ENCODE measurements around the gene EPSTI1.
"Not testable (repeated sequence)": the region's sequence is repeated elsewhere in the genome, so short reads cannot be mapped to it uniquely, and the experiment has no call there.

The EPSTI1 gene

DNA sequence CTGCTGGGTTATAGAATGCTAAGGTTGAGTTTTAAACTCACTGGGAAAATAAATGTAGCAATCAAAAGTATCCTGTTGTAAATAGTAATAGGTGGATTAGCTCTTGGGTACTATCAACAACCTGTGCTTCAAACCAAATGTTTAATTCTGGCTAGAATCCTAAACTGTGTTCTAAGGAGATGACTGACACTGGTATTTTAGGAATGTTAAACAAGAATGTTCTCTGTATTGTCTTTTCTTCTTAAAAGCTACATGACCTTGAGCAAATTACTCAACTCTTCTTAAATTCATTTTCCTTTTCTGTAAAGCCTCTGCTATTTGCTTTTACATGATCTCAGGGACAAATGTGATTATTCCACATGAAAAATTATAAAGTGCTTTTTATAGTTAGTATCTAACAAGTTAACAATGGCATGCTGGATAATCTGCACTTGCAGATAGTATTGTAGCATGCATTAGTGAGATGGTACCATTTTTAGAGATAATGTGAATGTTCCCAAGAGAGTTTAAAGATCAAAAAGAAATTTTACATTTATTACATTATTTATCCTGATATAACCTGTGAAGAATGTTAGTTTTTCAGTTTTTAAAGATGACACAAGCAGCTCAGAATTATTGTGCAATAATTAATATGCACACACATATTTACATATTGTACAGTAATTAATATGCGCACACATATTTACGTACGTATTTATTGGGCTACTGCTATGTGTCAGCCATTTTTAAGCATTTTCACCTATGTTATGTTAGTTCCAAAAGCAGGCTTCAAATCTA is 13.6 kb upstream of the EPSTI1 start:
- DNase-seq (ENCODE audit: low spot score) = no peak

DNA sequence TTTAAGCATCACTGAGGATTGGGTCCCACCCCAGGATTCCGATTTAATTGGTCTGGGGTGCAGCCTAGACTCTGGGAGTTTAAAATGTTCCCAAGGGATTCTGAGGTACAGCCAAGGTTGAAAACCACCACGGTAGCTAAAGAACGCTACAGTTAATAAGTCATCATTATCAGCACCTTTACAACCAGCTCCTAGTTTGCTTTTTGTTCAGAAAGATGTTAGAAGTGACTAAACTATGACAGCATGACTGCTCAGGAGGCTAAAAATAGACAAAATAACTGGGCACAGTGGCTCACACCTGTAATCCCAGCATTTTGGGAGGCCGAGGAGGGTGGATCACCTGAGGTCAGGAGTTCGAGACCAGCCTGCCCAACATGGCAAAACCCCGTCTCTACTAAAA is 11.7 kb upstream of the EPSTI1 start:
- no peak for DNase-seq (ENCODE audit: low spot score)

DNA sequence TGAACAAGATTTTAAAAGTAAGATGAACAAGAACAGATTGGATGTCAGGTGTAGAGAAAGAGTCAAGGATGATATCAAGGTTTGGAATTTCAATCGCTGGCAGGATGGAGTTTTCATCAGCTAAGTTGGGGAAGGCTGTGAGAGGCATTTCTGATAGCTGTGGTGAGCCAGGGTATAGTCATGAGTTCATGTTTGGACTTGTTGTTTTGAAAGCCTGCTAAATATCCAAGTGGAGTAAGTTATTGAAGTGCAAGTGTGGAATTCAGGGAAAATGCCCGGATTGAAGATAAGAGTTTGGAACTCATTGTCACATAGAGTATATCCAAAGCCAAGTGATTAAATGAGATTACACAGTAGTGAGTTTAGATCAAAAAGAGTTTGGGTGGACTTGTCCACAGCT is 11.0 kb upstream of the EPSTI1 start:
- no peak for DNase-seq (ENCODE audit: low spot score)

DNA sequence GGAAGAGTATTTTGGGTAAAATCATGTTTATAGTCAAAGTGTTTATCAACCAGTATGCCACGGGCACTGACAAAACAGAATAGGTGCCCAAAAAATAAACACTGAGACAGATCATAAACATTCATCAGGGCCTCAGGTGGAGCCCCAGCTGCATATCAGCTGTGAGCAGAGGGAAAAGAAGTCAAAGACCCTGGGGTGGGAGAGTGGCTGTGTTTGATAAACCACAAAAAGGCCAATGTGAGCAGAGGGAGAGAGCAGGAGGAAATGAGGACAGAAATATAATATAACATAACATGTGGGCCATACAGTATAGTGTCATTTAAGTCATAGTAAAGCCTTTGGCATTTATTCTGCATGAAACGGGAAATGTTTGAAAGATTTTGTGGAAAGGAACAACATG is 10.0 kb upstream of the EPSTI1 start:
- DNase-seq (ENCODE audit: low spot score) = no peak

DNA sequence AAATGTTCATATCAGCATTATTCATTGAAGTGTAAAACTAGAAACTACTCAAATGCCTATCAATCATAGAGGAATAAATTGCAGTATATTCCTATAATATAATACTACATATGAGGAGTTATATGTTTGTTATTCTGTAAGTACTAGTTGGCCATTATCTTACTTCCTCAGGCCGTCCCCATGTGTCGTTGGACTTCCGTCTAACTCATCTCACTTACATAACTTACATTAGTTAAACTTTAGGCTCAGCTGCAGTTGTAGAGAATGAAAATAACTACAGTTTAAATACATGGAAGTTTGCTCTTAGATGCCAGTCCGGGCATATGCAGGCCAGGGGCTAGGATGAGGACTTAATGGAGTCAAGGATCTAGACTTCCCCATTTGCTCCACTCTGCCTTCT is 8.6 kb upstream of the EPSTI1 start:
- DNase-seq (ENCODE audit: low spot score) = no peak

DNA sequence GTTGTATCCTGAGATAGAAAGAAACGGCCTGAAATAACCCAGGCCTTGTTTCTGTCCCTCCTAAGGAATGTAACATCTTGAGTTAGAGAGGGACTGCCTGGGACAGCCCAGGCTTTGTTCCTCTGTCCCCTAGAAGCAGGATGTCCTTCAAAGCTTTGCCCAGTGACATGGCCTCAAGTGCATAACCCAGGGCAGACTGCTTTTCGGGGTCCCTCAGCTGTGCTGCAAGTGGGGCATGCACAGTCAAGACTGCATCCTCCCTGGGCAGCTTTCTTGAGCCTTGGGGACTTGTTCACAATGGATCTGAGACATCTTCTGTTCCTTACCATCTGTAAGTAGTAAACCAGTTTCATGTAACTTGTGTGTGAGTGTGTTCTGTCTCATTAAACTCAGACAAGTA is 7.5 kb upstream of the EPSTI1 start:
- DNase-seq (ENCODE audit: low spot score) = no peak

DNA sequence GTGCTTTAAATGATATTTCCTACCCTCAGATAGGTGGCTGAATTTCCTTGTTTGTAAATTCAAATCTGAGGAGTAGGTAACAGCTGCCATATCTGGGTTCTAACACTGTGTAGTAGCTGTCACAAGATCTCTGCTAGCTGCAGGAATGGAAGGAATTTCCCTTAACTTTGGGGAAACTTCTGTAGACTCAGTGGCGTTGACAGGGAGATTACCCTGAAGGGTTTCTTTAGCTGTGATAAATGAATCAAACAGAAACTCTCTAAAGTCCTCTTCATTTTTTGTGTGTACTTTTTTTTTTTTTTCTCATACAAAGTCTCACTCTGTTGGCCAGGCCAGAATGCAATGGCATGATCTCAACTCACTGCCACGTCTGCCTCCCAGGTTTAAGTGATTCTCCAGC is 5.3 kb upstream of the EPSTI1 start:
- no peak for DNase-seq (ENCODE audit: low spot score)

DNA sequence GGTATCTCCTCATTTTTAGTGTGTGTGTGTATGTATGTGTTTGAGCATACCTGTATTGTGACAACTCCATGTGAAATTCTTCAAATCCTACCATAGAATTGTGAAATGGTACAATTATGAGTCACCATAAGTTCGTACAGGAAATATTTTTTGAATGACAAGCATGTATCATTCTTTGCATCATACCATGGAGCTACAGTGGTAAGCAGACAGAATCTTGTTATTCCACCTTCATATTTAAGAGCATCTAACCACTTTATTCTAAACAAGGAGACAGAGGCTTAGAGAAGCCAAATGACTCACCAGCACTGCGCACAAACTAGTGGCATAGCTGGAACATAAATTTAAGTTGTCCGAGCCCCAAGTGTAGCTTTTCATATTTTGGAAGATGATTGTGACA is 4.5 kb upstream of the EPSTI1 start:
- peak; percentile 50 for DNase-seq (ENCODE audit: low spot score)

DNA sequence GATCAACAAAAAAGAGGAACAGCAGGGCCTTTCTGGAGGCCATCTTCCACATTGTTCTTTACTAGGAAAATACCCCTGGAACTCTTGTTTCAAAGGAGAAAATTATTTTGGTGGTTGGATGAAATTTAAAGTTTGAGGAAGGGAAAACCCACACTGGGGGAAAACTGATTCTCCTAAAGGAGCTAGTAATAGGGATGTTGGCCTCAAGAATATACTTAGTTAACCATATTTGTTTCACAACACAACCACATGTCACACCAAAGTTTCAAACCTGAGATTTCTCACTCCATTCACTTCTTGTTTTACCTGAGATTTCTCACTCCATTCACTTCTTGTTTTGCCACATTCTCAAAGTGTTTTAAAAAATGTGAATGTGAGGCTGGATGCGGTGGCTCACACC is 2.8 kb upstream of the EPSTI1 start:
- no peak for DNase-seq (ENCODE audit: low spot score)

DNA sequence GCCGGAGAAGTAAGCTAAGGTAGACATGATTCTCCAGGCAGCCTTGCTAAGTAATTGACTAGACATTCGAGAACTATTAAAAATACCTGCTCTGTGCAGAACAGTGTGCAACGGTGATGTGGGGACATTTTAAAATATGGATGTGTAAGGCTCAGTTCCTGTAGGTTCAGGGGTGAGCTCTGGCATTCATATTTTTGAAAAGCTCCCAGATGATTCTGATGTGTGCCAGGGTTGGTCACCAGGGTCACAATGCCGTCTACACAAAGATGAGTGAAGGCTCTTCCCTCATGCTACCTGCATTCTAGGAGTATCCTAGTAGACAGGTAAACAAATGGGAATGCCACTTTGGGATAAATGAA is 702 bp upstream of the EPSTI1 start:
- no peak for DNase-seq (ENCODE audit: low spot score)

DNA sequence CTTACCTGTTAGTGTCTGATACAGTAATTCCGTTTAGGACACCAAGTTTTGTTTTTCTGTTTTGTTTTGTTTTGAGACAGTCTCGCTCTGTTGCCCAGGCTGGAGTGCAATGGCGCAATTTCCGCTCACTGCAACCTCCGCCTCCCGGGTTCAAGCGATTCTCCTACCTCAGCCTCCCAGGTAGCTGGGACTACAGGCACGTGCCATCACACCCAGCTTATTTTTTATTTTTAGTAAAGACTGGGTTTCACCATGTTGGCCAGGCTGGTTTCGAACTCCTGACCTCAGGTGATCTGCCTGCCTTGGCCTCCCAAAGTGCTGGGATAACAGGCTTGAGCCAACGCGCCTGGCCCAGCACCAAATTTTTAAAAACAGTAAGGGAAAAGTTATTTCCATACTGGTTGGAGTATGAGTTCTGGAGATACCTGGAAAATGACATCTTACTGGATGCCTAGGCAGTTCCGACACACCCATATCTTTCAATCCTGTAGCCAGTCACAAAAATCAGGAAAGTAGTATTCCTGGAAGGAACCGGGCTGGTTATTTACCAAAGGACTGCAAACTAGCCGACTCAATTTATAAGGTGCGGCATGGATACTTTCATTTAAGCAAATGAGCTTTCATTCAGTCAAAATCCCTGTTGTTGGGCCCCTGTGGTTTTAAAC is 676 bp downstream of the EPSTI1 start:
- not testable (repeated sequence) for DNase-seq (ENCODE audit: low spot score)

DNA sequence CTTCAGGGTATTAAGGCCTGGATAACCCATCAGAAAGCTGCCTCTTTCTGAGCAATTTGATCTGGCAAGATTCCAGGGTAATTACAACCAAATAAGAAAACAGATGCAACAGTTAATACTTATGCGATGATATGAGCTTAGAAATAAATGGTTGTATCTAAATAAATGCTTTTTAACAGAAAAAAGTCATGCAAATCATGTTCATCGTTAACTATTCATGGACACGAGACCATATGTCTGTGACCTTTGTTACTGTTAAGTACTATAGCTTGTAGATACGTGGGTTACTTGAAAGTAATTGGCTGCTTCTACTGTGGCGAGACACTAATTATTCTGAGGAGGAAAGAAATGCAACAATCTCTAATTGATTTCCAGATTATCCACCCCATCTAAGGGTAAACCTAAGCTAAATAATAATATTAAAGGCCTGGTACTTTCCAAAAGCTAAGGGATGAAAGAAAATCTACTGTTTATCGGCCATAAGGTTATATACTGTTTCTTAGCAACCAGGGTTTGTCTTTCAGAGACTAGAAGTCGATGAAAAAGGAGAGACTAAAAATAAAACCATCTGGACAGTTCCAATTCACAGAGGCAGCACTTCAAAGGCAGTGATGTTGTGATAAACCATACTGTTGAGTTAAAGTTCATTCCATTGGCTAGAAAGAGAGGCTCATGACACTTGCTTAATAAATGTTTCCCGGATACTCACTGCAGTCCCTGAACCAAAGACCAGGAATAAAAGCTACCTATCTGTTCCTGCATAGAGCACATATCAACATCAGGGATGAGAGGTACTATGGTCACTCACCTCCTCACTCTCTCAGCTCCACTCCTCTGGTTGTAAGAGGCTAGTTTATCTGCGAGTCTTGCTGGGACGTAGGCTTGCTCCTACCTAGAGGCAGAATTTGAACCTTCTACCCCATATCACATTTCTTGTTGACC is 1.5 kb downstream of the EPSTI1 start:
- peak; percentile 16 for DNase-seq (ENCODE audit: low spot score)

DNA sequence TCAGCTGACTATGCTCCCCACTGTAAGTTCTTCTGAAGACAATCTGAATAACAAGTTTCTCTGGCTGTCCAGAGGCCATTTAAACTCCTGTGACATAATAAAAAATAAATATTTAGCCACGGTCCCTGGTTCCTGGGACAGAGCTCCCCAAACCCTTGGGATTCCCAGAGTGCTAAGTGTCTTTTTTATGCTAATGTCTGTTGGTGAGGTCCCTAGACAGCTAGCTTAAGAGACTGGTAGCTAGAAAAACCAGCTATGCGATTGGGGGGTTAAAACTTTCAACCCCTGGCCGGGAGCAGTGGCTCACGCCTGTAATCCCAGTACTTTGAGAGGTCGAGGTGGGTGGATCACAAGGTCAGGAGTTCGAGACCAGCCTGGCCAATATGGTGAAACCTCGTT is 5.9 kb downstream of the EPSTI1 start:
- no peak for DNase-seq (ENCODE audit: low spot score)

DNA sequence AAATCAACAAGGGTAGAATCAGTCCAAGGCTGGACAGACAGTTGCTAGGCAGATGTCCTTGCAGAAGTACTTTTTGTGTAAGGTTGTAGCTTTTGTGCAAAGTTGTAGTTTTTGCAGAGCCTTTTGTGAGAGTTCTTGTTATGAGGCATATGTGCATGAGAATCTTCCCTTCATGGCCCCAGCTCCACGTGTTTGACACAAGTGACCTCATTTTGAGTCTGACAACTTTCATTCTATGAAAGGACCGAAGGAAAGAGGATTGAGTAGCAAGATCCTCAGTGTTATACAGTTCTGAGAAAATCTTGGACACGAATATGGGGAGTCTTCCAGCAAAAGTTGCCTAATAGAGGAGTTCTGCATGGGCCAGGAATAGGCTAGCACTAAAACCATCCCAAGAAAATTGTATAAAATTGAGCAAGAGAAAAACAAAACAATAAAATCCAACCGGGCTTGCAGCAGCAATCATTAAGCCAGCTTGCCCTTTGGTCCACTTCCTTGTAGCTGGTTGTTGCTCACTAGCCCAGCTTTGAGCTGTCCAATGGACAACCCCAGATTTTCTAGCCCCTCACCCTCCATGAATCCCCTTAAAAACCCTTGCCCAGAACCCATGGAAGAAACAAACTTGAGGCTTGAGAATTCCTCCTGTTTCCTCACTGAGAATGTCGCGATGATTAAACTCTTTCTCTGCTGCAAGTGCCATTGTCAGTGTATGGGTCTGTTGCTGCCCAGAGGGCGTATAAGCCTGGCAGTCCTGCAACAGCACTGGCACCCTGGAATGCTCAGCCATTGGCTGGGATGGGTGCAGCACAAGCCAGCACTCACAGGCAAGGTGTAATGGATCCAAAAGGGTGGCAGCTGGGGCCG is 6.5 kb downstream of the EPSTI1 start:
- no peak for DNase-seq (ENCODE audit: low spot score)

DNA sequence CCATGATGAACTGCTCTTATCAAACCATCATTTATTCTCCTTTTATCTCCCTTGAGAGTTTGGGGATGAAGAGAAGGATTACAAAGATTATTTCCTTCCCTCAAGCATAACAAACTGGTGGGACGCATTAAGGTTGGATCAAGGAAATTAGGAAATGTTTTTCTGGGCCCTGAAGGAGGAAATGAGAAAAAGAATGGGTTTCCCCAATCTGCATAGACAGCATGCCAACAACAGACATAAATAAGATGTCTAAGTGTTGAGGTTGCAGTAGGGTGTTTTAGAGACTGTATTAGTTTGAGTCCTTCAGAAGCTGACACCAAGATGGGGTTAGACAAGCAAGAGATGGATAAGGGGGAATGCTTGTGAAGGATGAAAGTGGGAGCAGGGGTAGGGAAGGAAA is 7.3 kb downstream of the EPSTI1 start:
- no peak for DNase-seq (ENCODE audit: low spot score)

DNA sequence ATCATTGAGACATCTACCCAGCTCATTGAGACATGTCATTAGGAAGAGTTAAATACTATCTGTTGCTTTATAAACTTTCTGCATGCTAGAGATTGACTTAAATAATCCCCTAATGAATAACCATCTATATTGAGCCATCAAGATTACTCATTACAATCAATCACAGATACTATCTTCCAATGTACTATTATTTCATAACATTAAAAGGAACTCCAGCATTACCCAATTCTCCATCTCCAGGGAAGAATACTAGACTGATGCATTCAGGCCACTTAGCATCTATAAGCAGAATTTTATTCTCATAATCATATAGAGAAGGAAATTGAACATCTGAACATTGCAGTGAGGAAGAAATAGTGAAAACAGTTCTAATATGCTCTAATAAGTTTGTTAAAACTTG is 8.0 kb downstream of the EPSTI1 start:
- no peak for DNase-seq (ENCODE audit: low spot score)

DNA sequence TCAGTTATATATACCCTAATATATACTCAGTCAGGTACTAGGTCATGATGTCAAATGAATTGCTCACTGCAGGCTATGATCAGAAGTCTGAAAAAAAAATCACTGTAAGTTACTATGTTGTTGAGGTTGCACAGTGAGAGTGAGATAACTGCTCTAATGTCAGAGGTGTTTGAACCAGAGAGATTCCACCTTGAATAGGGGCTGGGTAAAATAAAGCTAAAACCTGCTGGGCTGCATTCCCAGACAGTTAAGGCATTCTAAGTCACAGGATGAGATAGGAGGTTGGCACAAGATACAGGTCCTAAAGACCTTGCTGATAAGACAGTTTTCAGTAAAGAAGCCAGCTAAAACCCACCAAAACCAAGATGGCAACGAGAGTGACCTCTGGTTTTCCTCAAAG is 10.2 kb downstream of the EPSTI1 start:
- no peak for DNase-seq (ENCODE audit: low spot score)

DNA sequence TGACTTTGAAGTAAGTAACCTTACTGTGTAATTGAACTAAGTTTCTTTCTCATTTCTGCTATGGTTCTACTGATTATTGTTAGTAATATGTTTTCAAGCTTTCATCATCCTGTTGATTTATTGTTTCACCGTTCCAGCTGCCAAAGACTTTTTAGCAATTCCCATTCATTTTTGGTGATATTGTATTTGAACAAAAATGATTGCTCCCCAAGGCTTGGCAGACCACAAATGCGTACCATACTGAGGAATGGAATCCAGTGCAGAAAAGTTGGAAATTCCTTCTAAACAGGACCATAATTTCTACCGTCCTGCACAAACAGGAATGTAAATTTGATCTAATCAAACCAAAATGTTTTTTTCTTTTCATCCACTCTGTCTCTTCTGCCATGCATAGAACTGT is 10.7 kb downstream of the EPSTI1 start:
- DNase-seq (ENCODE audit: low spot score) = peak; percentile 50

DNA sequence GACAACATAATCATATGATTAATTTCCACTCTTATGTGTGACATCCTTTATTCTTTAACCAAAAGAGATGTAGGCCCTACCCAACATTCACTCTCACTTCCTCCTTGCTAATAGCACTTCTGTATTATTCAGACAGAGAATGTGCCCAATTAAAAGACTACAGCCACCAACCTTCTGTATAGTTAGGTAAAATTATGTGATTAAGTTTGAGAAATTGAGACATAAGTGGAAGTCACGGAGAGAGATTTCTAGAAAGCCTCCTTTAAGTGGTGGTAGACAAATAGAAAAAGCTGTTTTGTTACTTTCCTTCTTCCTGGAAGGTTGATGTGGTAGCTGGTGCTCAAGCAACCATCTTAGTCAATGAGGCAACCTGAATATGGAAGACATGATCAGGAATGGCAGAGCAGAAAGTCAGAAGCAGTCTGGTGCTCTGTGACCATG is 14.8 kb downstream of the EPSTI1 start:
- DNase-seq (ENCODE audit: low spot score) = no peak

DNA sequence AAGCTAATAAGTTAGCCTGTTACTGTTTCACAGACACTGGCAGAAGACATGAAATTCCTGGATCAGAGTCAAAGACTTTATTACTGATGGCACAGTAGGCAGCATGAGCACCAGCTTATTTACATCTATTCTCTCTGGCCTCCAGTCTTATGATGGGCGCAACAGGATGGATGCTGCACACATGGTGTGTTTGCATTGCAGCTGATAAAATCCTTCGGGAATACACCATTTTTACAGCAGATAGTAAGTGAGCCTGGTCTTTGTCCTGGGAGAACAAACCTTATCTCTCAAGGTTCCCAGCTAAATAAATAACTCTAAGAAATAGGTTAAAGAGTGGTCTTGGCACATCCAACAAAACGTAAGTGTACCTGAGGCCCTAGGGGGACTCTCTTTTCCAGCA is 16.0 kb downstream of the EPSTI1 start:
- DNase-seq (ENCODE audit: low spot score) = no peak

DNA sequence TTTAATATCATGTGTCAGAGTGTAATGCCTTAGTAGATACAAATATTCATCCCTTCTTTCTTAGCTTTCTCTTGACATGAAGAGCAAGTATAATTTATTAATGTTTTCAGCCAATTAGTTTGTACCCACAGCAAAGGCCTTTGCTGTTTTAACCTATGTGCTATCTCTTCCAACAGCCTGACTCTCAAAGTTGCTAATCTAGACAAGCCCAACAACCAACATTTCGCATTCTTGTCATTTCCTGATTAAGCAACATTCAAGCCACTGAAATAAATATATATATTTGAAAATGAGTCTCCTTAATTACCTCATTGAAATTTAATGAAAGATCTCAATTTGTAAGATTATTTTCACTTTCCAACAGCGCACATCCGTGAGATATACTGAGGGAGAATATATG is 18.5 kb downstream of the EPSTI1 start:
- DNase-seq (ENCODE audit: low spot score) = no peak

All from AG20443 (cell line).